ENCODE data around the gene TFIP11.
A peak's percentile ranks its signal among the peaks of the same experiment; 100 is the strongest.
"Not testable (repeated sequence)": the region's sequence is repeated elsewhere in the genome, so short reads cannot be mapped to it uniquely, and the experiment has no call there.

TFIP11 gene

DNA sequence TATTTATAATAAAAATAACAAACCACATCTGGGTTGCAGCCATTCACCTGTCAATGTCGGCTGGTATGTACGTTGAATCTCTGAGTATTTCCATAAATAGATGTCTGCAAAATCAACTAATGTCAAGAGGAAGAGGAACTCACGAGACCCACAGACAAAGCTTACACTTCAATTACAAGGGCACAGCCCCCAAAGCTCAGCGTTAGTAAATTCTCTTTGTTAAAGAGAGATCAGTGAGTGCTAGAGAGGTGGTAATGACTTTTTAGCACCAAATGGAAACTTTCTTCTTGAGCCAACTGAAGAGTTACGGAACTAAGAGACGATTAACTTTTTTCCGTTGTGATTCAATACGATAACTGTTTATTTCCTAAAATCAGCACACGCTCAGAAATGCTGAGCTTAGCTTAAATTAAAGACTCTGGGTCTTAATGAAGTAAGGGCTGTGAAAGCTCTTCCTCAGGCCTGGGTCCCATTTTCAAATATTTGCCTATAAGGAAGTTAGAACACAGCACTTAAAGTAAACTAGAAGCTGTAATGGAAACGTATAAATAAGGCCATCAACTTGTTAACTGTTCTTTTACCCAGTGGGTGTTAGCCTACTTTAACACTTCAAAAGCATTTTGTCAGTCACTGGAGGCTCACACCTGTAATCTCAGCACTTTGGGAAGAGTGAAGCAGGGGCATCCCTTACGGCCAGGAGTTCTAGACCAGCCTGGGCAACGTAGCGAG lies 22.8 kb upstream of the TFIP11 start:
- H3K9me3 ChIP-seq: no peaks in the 10 kb centered on the region
- H3K4me1 ChIP-seq (ENCODE audit: control insufficient read depth in 1 of 2, insufficient read depth in 1 of 2, low read depth in 1 of 2, low read length in 1 of 2): peaks cover 0 to 14% of the 10 kb centered on the region in 2 experiments
- peaks cover 99% of the 10 kb centered on the region for H3K36me3 ChIP-seq
- no peak overlapping the region for H3K4me3 ChIP-seq (ENCODE audit: low read depth in 1 of 2, low read length in 1 of 2)
- no peak for TF ChIP-seq CTCF (IDR thresholded peaks at IDR 0.05)
- H3K27me3 ChIP-seq: no peaks in the 10 kb centered on the region
- no peak overlapping the region for H3K27ac ChIP-seq

- H3K4me1 ChIP-seq (ENCODE audit: control insufficient read depth in 1 of 2, insufficient read depth in 1 of 2, low read depth in 1 of 2, low read length in 1 of 2): peaks cover 4 to 21% of the 10 kb centered on the region in 2 experiments
- TF ChIP-seq CTCF (IDR thresholded peaks at IDR 0.05): no peak
- peaks cover 99% of the 10 kb centered on the region for H3K36me3 ChIP-seq
- H3K4me3 ChIP-seq (ENCODE audit: low read depth in 1 of 2, low read length in 1 of 2): no peak overlapping the region
- no peaks in the 10 kb centered on the region for H3K27me3 ChIP-seq
- H3K9me3 ChIP-seq: no peaks in the 10 kb centered on the region
- H3K27ac ChIP-seq: no peak overlapping the region
Observed at GRCh38 chr22:26534171-26534855, 22.0 kb upstream of the TFIP11 start.

DNA sequence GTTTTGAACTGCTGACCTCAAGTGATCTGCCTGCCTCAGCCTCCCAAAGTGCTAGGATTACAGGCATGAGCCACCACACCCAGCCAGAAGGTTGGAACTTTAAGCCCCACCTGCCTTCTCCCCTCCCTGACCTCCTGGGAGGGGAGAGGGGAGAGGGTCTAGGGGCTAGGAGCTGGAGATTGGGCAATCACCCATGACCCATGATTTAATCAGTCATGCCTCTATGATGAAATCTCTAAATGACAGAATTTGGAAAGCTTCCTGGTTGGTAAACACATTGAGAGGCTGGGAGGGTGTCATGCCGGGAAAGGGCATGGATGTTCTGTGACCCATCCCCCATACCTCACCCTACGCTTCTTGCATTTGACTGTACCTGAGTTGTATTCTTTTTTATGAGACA lies 17.1 kb upstream of the TFIP11 start:
- Histone ChIP-seq H3K27me3 (no peaks in the 10 kb centered on the region), H3K36me3 (peaks cover 100% of the 10 kb centered on the region), H3K9me3 (no peaks in the 10 kb centered on the region), H3K4me1 (ENCODE audit: control insufficient read depth in 1 of 2, insufficient read depth in 1 of 2, low read depth in 1 of 2, low read length in 1 of 2) (peaks cover 9 to 23% of the 10 kb centered on the region in 2 experiments), H3K27ac (peak overlapping the region; percentile 62), H3K4me3 (ENCODE audit: low read depth in 1 of 2, low read length in 1 of 2) (no peak overlapping the region)
- TF ChIP-seq CTCF (IDR thresholded peaks at IDR 0.05): no peak

DNA sequence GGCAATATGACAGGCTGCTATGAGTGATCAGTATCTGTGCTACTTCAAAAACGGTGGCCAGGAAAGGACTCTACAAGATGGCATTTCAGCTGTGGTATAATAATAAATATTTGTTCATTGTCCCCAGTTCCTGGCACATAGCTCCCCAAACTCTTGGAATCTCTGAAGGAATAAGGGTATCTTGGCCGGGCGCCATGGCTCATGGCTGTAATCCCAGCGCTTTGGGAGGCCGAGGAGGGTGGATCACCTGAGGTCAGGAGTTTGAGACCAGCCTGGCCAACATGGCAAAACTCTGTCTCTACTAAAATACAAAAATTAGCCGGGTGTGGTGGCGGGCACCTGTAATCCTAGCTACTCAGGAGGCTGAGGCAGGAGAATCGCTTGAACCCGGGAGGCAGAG lies 16.2 kb upstream of the TFIP11 start:
- peaks cover 96% of the 10 kb centered on the region for H3K36me3 ChIP-seq
- not testable (repeated sequence) for H3K27me3 ChIP-seq, H3K27ac ChIP-seq

DNA sequence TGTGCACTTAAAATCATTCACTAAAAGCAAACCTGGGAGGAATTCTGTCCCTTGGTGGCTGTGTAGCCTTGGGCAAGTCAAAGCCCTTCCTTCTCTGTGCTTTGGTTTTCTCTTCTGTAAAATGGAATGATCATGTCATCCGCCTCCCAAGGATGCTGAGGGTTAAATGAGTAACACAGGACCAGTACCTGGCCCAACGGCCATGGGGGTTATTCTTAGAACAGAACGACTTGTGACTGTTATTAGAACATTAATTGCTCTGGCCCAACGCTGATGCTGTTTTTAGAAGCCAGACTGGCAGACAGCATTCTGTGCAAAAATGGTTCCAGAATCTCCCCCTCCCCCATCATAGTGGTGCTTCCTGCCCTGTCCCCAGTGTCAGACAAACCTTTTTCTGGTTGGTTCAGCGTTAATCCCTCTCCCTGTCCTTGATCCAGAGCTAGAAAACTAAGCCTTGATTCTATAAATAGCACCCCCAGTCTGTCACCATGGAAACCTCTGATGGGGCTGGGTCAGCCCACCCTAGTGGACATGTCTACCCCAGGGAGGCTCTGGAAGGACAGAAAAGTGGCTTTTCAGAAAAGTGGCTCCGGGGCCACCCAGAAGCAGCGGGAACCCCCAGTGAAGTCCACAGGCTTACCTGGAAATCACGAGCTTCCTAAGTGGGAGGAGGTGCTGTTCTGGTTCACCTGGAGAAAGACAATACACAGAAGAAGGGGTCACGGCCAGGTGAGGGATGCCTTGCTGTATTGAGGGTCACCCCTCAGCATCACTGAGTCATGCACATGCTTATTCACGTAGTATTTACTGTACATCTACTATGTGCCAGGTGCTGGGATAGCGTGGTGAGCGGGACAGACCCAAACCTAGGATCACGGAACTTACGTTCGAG lies 15.5 kb upstream of the TFIP11 start:
- no peaks in the 10 kb centered on the region for H3K27me3 ChIP-seq
- no peak for TF ChIP-seq CTCF (IDR thresholded peaks at IDR 0.05)
- no peak overlapping the region for H3K27ac ChIP-seq
- H3K9me3 ChIP-seq: no peaks in the 10 kb centered on the region
- no peak overlapping the region for H3K4me3 ChIP-seq (ENCODE audit: low read depth in 1 of 2, low read length in 1 of 2)
- peaks cover 9 to 23% of the 10 kb centered on the region in 2 experiments for H3K4me1 ChIP-seq (ENCODE audit: control insufficient read depth in 1 of 2, insufficient read depth in 1 of 2, low read depth in 1 of 2, low read length in 1 of 2)
- H3K36me3 ChIP-seq: peaks cover 96% of the 10 kb centered on the region

More for the DNA sequence above, 16.2 kb upstream of the TFIP11 start:
- H3K4me1 ChIP-seq (ENCODE audit: control insufficient read depth in 1 of 2, insufficient read depth in 1 of 2, low read depth in 1 of 2, low read length in 1 of 2): peaks cover 9 to 23% of the 10 kb centered on the region in 2 experiments
- H3K4me3 ChIP-seq (ENCODE audit: low read depth in 1 of 2, low read length in 1 of 2); H3K9me3 ChIP-seq: not testable (repeated sequence)

Measured in neutrophil (primary cell).